Suprapubic skin (tissue), 4 donors: ENCODE data around the gene CCNI. TPM values are rescaled to one million over a fixed set of nuclear protein-coding genes. Genes with fewer than 3 reads are reported as not detected.
A peak's percentile ranks its signal among the peaks of the same experiment; 100 is the strongest.

Experiments used
- DNase-seq, 2 donors: peaks; one replicate each; pipeline ENCODE4 v3.0.0-alpha.2; 2019; ENCODE audit warnings: low spot score in 2 of 2
- H3K27ac ChIP-seq: fragments of 200-600 bp; sonication (generic); one replicate; pipeline ENCODE4 v1.5.1; 2019
- H3K27me3 ChIP-seq: fragments of 200-600 bp; sonication (generic); one replicate; pipeline ENCODE4 v1.5.1; 2019
- H3K36me3 ChIP-seq: fragments of 200-600 bp; sonication (generic); one replicate; pipeline ENCODE4 v1.5.1; 2019
- H3K4me1 ChIP-seq: fragments of 200-600 bp; sonication (generic); one replicate; pipeline ENCODE4 v1.5.1; 2019
- H3K4me3 ChIP-seq: fragments of 200-600 bp; sonication (generic); one replicate; pipeline ENCODE4 v1.5.1; 2019; ENCODE audit warnings: mild to moderate bottlenecking
- H3K9me3 ChIP-seq: fragments of 200-600 bp; sonication (generic); one replicate; pipeline ENCODE4 v1.5.1; 2019
- EP300 ChIP-seq: sonication (generic); formaldehyde crosslinking; IDR thresholded peaks from one replicate; pipeline ENCODE4 v1.6.1; 2017; ENCODE audit warnings: antibody characterized with exemption
- POLR2A ChIP-seq, 2 donors: fragments of 450-650 bp; IDR thresholded peaks; one replicate each; pipeline ENCODE4 v1.6.1; 2017; ENCODE audit warnings: antibody characterized with exemption in 2 of 2, mild to moderate bottlenecking in 2 of 2, moderate library complexity in 2 of 2
- POLR2AphosphoS5 ChIP-seq, 3 donors: sonication (generic); formaldehyde crosslinking; IDR thresholded peaks; one replicate each; pipeline ENCODE4 v1.6.1; 2017; ENCODE audit warnings: antibody characterized with exemption in 3 of 3
- WGBS: methylation state at CpG from one replicate; pipeline ENCODE4 v1.1.5; 2018; 5-methylcytosine and 5-hydroxymethylcytosine counted together
- total RNA-seq, 4 donors: library from RNA; depleted of rRNA; stranded (reverse); fragments of >200 nt; gene quantifications; one replicate each; pipeline ENCODE4 v1.1.0, GENCODE V29; 2016
- TF ChIP-seq, protein P1 (sequence below), 2 donors: fragments of 200-600 bp in 1 of 2; fragments of 450-650 bp in 1 of 2; sonication (generic) in 1 of 2; IDR thresholded peaks; one replicate each; pipeline ENCODE4 v1.5.1; 2016 to 2019; ENCODE audit warnings: antibody characterized with exemption in 2 of 2, mild to moderate bottlenecking in 1 of 2, moderate library complexity in 1 of 2

The CCNI gene
- total RNA-seq, result 100 to 1,000 TPM; 166 to 256 (median 207) TPM

- Histone ChIP-seq H3K36me3 (no peaks in the 10 kb centered on the region), H3K27ac (peak within 1 kb of the TSS; percentile 98), H3K4me3 (peak within 1 kb of the TSS; percentile 78), H3K4me1 (peaks cover 53% of the 10 kb centered on the region), H3K27me3 (no peaks in the 10 kb centered on the region), H3K9me3 (no peaks in the 10 kb centered on the region)
- 1% methylated on average over 44 of the region's 54 CpGs for WGBS
- TF ChIP-seq POLR2A (IDR thresholded peaks at IDR 0.05), result peak in 1 of 2 donors; percentile 43
- TF ChIP-seq EP300, result no peak
- TF ChIP-seq, protein P1, sequence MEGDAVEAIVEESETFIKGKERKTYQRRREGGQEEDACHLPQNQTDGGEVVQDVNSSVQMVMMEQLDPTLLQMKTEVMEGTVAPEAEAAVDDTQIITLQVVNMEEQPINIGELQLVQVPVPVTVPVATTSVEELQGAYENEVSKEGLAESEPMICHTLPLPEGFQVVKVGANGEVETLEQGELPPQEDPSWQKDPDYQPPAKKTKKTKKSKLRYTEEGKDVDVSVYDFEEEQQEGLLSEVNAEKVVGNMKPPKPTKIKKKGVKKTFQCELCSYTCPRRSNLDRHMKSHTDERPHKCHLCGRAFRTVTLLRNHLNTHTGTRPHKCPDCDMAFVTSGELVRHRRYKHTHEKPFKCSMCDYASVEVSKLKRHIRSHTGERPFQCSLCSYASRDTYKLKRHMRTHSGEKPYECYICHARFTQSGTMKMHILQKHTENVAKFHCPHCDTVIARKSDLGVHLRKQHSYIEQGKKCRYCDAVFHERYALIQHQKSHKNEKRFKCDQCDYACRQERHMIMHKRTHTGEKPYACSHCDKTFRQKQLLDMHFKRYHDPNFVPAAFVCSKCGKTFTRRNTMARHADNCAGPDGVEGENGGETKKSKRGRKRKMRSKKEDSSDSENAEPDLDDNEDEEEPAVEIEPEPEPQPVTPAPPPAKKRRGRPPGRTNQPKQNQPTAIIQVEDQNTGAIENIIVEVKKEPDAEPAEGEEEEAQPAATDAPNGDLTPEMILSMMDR (IDR thresholded peaks at IDR 0.05), result no peak
- TF ChIP-seq POLR2AphosphoS5 (IDR thresholded peaks at IDR 0.05), result peak in 2 of 3 donors; percentile 44 to 92
- peak; percentile 96 for DNase-seq
Observed at GRCh38 chr4:77075869-77076799, at the start of gene CCNI. TSS of gene CCNI (minus strand) at chr4:77075989. CDS start at chr4:77066362, 9,627 bp downstream.

- no peaks in the 10 kb centered on the region for H3K36me3 ChIP-seq
- no peak for DNase-seq
- peaks cover 34% of the 10 kb centered on the region for H3K4me1 ChIP-seq
- 52% methylated on average over 3 of the region's 3 CpGs for WGBS
- no peak overlapping the region for H3K4me3 ChIP-seq
- no peaks in the 10 kb centered on the region for H3K9me3 ChIP-seq
- TF ChIP-seq POLR2A (IDR thresholded peaks at IDR 0.05), result no peak
- TF ChIP-seq POLR2AphosphoS5 (IDR thresholded peaks at IDR 0.05), result no peak
- no peak for TF ChIP-seq EP300
- TF ChIP-seq, protein P1 (IDR thresholded peaks at IDR 0.05), result no peak
- no peaks in the 10 kb centered on the region for H3K27me3 ChIP-seq
- no peak overlapping the region for H3K27ac ChIP-seq
Observed at GRCh38 chr4:77124576-77124975, 48.8 kb upstream of the CCNI start.

GRCh38 chr4:77123411-77123810 lies 47.6 kb upstream of the CCNI start:
- Histone ChIP-seq H3K27me3 (no peaks in the 10 kb centered on the region), H3K4me3 (no peak overlapping the region), H3K4me1 (peaks cover 32% of the 10 kb centered on the region), H3K36me3 (no peaks in the 10 kb centered on the region), H3K9me3 (no peaks in the 10 kb centered on the region), H3K27ac (no peak overlapping the region)
- WGBS, result 75% methylated on average over 1 of the region's 1 CpG
- no peak for DNase-seq
- TF ChIP-seq EP300 (no peak), POLR2AphosphoS5 (IDR thresholded peaks at IDR 0.05) (no peak), POLR2A (IDR thresholded peaks at IDR 0.05) (no peak)
- TF ChIP-seq, protein P1 (IDR thresholded peaks at IDR 0.05), result no peak

GRCh38 chr4:77122656-77123055 lies 46.9 kb upstream of the CCNI start:
- Histone ChIP-seq H3K4me3 (no peak overlapping the region), H3K9me3 (no peaks in the 10 kb centered on the region), H3K36me3 (no peaks in the 10 kb centered on the region), H3K4me1 (peaks cover 25% of the 10 kb centered on the region), H3K27ac (no peak overlapping the region), H3K27me3 (no peaks in the 10 kb centered on the region)
- DNase-seq, result no peak
- WGBS, result 71% methylated on average over 4 of the region's 4 CpGs
- TF ChIP-seq POLR2A (IDR thresholded peaks at IDR 0.05), result no peak
- TF ChIP-seq, protein P1 (IDR thresholded peaks at IDR 0.05), result no peak
- TF ChIP-seq EP300, result no peak
- no peak for TF ChIP-seq POLR2AphosphoS5 (IDR thresholded peaks at IDR 0.05)

DNA sequence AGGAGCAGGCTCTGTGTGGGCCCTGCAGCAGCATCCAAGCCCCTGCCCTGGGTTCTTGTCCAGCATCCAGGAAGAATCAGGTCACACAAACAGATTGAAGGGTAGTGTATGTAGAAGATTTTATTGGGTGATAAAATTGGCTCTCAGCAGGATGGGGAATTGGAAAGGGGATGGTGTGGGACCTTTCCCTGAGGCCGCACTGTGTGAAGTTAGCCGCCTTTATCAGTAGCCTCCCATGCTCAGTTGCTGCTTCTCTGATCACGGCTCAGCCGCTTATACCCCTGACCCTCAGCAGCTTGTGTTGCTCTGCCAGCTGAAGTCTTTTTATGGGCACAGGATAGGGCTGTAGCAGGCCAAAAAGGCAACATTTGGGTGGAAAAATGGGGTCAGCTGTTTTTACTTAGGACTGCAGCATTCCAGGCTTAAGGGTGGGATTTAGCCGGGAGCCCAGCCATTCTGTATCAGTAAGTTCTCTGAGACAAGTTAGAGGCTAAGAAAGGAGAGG lies 46.0 kb upstream of the CCNI start:
- TF ChIP-seq POLR2AphosphoS5 (IDR thresholded peaks at IDR 0.05) (no peak), POLR2A (IDR thresholded peaks at IDR 0.05) (no peak), EP300 (no peak)
- TF ChIP-seq, protein P1 (IDR thresholded peaks at IDR 0.05), result no peak
- Histone ChIP-seq H3K36me3 (no peaks in the 10 kb centered on the region), H3K9me3 (no peaks in the 10 kb centered on the region), H3K27me3 (no peaks in the 10 kb centered on the region), H3K4me3 (no peak overlapping the region), H3K4me1 (peaks cover 21% of the 10 kb centered on the region), H3K27ac (peak overlapping the region; percentile 14)
- WGBS, result 77% methylated on average over 5 of the region's 5 CpGs
- no peak for DNase-seq
